Ishikawa (cell line): Measurements from ENCODE around the gene DENND1B.

ENCODE experiments used
- CEBPB ChIP-seq: IDR thresholded peaks from 2 replicates; pipeline ENCODE4 v1.6.1; 2012
- CREB1 ChIP-seq: IDR thresholded peaks from 2 replicates; pipeline ENCODE4 v1.6.1; 2012; ENCODE audit warnings: low read depth
- EGR1 ChIP-seq: IDR thresholded peaks from 2 replicates; pipeline ENCODE4 v1.6.1; 2012
- EP300 ChIP-seq: IDR thresholded peaks from 2 replicates; pipeline ENCODE4 v1.6.1; 2012; ENCODE audit warnings: borderline replicate concordance
- FOXM1 ChIP-seq: IDR thresholded peaks from 2 replicates; pipeline ENCODE4 v1.6.1; 2012; ENCODE audit warnings: low read depth, borderline replicate concordance
- MAX ChIP-seq: IDR thresholded peaks from 2 replicates; pipeline ENCODE4 v1.6.1; 2012
- NFIC ChIP-seq: IDR thresholded peaks from 2 replicates; pipeline ENCODE4 v1.6.1; 2012
- RAD21 ChIP-seq: IDR thresholded peaks from 2 replicates; pipeline ENCODE4 v1.6.1; 2012; ENCODE audit warnings: low read depth
- REST ChIP-seq: IDR thresholded peaks from 2 replicates; pipeline ENCODE4 v1.6.1; 2012; ENCODE audit warnings: low read depth, mild to moderate bottlenecking
- TAF1 ChIP-seq: IDR thresholded peaks from 2 replicates; pipeline ENCODE4 v1.6.1; 2012; ENCODE audit warnings: low read depth, mild to moderate bottlenecking
- TCF12 ChIP-seq: IDR thresholded peaks from 2 replicates; pipeline ENCODE4 v1.6.1; 2012; ENCODE audit warnings: low read depth
- TEAD4 ChIP-seq: IDR thresholded peaks from 2 replicates; pipeline ENCODE4 v1.6.1; 2012
- USF1 ChIP-seq: IDR thresholded peaks from 2 replicates; pipeline ENCODE4 v1.6.1; 2012
- YY1 ChIP-seq: IDR thresholded peaks from 2 replicates; pipeline ENCODE4 v1.6.1; 2012; ENCODE audit warnings: low read depth
- ZBTB7A ChIP-seq: IDR thresholded peaks from 2 replicates; pipeline ENCODE4 v1.6.1; 2012; ENCODE audit warnings: low read depth

The DENND1B gene

GRCh38 chr1:197715806-197716205 is 59.5 kb downstream of the DENND1B start:
- TF ChIP-seq FOXM1 (no peak), RAD21 (no peak), EGR1 (no peak), REST (no peak), MAX (no peak), EP300 (no peak), CEBPB (no peak), TEAD4 (no peak), TCF12 (no peak), ZBTB7A (no peak), NFIC (no peak)

- TF ChIP-seq YY1: no peak
- no peak for TF ChIP-seq CREB1
- no peak for TF ChIP-seq NFIC
- no peak for TF ChIP-seq REST
- TF ChIP-seq FOXM1: no peak
- no peak for TF ChIP-seq ZBTB7A
- no peak for TF ChIP-seq TAF1
- TF ChIP-seq EP300: no peak
- no peak for TF ChIP-seq RAD21
- no peak for TF ChIP-seq USF1
- TF ChIP-seq TEAD4: no peak
- no peak for TF ChIP-seq TCF12
- TF ChIP-seq EGR1: no peak
- no peak for TF ChIP-seq CEBPB
These were observed 68.7 kb downstream of the DENND1B start for GRCh38 chr1:197706601-197707000.

- no peak for TF ChIP-seq ZBTB7A
- no peak for TF ChIP-seq TEAD4
- TF ChIP-seq EP300: no peak
- no peak for TF ChIP-seq EGR1
- no peak for TF ChIP-seq MAX
- no peak for TF ChIP-seq REST
- no peak for TF ChIP-seq USF1
- TF ChIP-seq YY1: no peak
- no peak for TF ChIP-seq RAD21
- TF ChIP-seq NFIC: no peak
- TF ChIP-seq TAF1: no peak
- TF ChIP-seq CEBPB: no peak
These were observed 69.3 kb downstream of the DENND1B start for GRCh38 chr1:197705941-197706340.

GRCh38 chr1:197696372-197696771 is 78.9 kb downstream of the DENND1B start:
- no peak for TF ChIP-seq MAX
- TF ChIP-seq TEAD4: peak; percentile 35; the same call in 1 of the 2 replicates
- TF ChIP-seq CREB1: no peak
- TF ChIP-seq CEBPB: no peak

- TF ChIP-seq CREB1 (no peak), EGR1 (no peak), TCF12 (no peak), TAF1 (no peak), FOXM1 (no peak), EP300 (no peak), MAX (no peak), ZBTB7A (no peak)
These were observed 79.3 kb downstream of the DENND1B start for GRCh38 chr1:197695961-197696360.
